Neural progenitor cell (in vitro differentiated cells): ENCODE data around the gene LPCAT3. TPM values are rescaled to one million over a fixed set of nuclear protein-coding genes. Genes with fewer than 3 reads are reported as not detected.

Source experiments
- DNase-seq: peaks from one replicate; pipeline ENCODE4 v3.0.0-alpha.2; 2016; ENCODE audit warnings: low spot score
- H2AFZ ChIP-seq: fragments of 200-600 bp; sonication (generic); replicated peaks from 2 replicates; pipeline ENCODE4 v1.6.1; 2016; ENCODE audit warnings: antibody characterized with exemption
- H3F3A ChIP-seq: fragments of 200-600 bp; sonication (generic); 2 replicates; pipeline ENCODE4 v1.6.1; 2016; ENCODE audit warnings: antibody characterized with exemption, low read depth
- H3K27ac ChIP-seq: fragments of 200-600 bp; sonication (generic); 2 replicates; pipeline ENCODE4 v1.5.1; 2016; ENCODE audit warnings: mild to moderate bottlenecking
- H3K27me3 ChIP-seq: fragments of 200-600 bp; sonication (generic); 2 replicates; pipeline ENCODE4 v1.6.1; 2016; ENCODE audit warnings: mild to moderate bottlenecking, moderate library complexity
- H3K36me3 ChIP-seq: fragments of 200-600 bp; sonication (generic); 2 replicates; pipeline ENCODE4 v1.5.1; 2016
- H3K4me1 ChIP-seq: fragments of 200-600 bp; sonication (generic); 2 replicates; pipeline ENCODE4 v1.6.1; 2016; ENCODE audit warnings: mixed run types
- H3K4me2 ChIP-seq: fragments of 200-600 bp; sonication (generic); 2 replicates; pipeline ENCODE4 v1.6.1; 2016
- H3K4me3 ChIP-seq: fragments of 200-600 bp; sonication (generic); 2 replicates; pipeline ENCODE4 v1.5.1; 2016
- H3K79me2 ChIP-seq: fragments of 200-600 bp; sonication (generic); 2 replicates; pipeline ENCODE4 v1.6.1; 2016; ENCODE audit warnings: low read depth
- H3K9ac ChIP-seq: fragments of 200-600 bp; sonication (generic); 2 replicates; pipeline ENCODE4 v1.6.1; 2016
- H3K9me3 ChIP-seq: fragments of 200-600 bp; sonication (generic); 2 replicates; pipeline ENCODE4 v1.5.1; 2016; ENCODE audit warnings: low read depth
- H4K20me1 ChIP-seq: fragments of 200-600 bp; sonication (generic); 2 replicates; pipeline ENCODE4 v1.6.1; 2016; ENCODE audit warnings: low read depth
- H3K27ac Mint-ChIP-seq: 3 replicates; pipeline ENCODE4 v1.8.0; 2021; ENCODE audit warnings: mixed read lengths
- H3K27me3 Mint-ChIP-seq: 2 replicates; pipeline ENCODE4 v1.8.0; 2022; ENCODE audit warnings: low read depth, mild to moderate bottlenecking, inconsistent platforms, moderate library complexity, mixed read lengths; ENCODE audit not compliant: insufficient read depth
- H3K36me3 Mint-ChIP-seq: 3 replicates; pipeline ENCODE4 v1.8.0; 2021; ENCODE audit warnings: mixed read lengths
- H3K4me1 Mint-ChIP-seq: 3 replicates; pipeline ENCODE4 v1.8.0; 2021; ENCODE audit warnings: mixed read lengths
- H3K4me3 Mint-ChIP-seq: 3 replicates; pipeline ENCODE4 v1.8.0; 2021; ENCODE audit warnings: mild to moderate bottlenecking, moderate library complexity, mixed read lengths
- H3K9me3 Mint-ChIP-seq: 3 replicates; pipeline ENCODE4 v1.8.0; 2020; ENCODE audit warnings: mixed read lengths
- EZH2 ChIP-seq: fragments of 200-600 bp; sonication (generic); IDR thresholded peaks from 2 replicates; pipeline ENCODE4 v1.6.1; 2017; ENCODE audit warnings: antibody characterized with exemption, mild to moderate bottlenecking, moderate library complexity
- EZH2phosphoT487 ChIP-seq: fragments of 200-600 bp; sonication (generic); IDR thresholded peaks from 2 replicates; pipeline ENCODE4 v1.6.1; 2017; ENCODE audit warnings: antibody characterized with exemption
- total RNA-seq: library from RNA; depleted of rRNA; stranded (reverse); fragments of >200 nt; gene quantifications from 2 replicates; pipeline ENCODE4 v1.2.3, GENCODE V29; 2015; ENCODE audit warnings: low replicate concordance
- TF ChIP-seq, protein P1 (sequence below): fragments of 200-600 bp; sonication (generic); IDR thresholded peaks from 2 replicates; pipeline ENCODE4 v1.5.1; 2017; ENCODE audit warnings: antibody characterized with exemption, mild to moderate bottlenecking

Gene LPCAT3
- total RNA-seq, 1 donor from 2014 or later, result 18.1 TPM

DNA sequence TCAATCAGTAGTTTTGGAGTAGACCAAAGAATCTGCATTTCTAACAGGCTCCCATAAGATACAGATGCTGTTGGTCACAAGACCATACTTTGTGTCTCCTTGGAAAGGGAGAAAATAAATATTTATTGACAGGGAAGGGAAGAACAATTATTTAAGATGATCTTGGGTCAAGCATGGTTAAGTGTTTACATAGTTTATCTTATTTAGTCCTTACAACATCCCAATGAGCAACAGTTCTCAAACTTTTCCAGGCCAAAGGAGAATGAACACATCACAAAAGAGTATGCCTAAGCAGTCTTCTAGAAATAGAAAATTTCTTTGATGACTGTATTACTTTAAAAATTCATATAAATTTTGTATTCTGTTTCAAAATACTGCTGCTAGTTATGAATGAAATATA lies 8.8 kb downstream of the LPCAT3 start:
- H3F3A ChIP-seq, result no peaks in the 10 kb centered on the region

GRCh38 chr12:7008864-7009263 lies 9.4 kb downstream of the LPCAT3 start:
- no peak for DNase-seq
- no peaks in the 10 kb centered on the region for H3F3A ChIP-seq
- H3K9ac ChIP-seq, result no peak overlapping the region
- Mint-ChIP-seq H3K4me3 (no peak overlapping the region), H3K27me3 (no peaks in the 10 kb centered on the region), H3K9me3 (no peaks in the 10 kb centered on the region), H3K36me3 (peaks cover 6% of the 10 kb centered on the region), H3K27ac (no peak overlapping the region), H3K4me1 (no peaks in the 10 kb centered on the region)
- no peak overlapping the region for H3K4me3 ChIP-seq
- no peak overlapping the region for H2AFZ ChIP-seq
- TF ChIP-seq EZH2 (no peak), EZH2phosphoT487 (no peak)
- TF ChIP-seq, protein P1, sequence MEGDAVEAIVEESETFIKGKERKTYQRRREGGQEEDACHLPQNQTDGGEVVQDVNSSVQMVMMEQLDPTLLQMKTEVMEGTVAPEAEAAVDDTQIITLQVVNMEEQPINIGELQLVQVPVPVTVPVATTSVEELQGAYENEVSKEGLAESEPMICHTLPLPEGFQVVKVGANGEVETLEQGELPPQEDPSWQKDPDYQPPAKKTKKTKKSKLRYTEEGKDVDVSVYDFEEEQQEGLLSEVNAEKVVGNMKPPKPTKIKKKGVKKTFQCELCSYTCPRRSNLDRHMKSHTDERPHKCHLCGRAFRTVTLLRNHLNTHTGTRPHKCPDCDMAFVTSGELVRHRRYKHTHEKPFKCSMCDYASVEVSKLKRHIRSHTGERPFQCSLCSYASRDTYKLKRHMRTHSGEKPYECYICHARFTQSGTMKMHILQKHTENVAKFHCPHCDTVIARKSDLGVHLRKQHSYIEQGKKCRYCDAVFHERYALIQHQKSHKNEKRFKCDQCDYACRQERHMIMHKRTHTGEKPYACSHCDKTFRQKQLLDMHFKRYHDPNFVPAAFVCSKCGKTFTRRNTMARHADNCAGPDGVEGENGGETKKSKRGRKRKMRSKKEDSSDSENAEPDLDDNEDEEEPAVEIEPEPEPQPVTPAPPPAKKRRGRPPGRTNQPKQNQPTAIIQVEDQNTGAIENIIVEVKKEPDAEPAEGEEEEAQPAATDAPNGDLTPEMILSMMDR, result no peak
- no peaks in the 10 kb centered on the region for H3K36me3 ChIP-seq
- H3K27me3 ChIP-seq, result no peaks in the 10 kb centered on the region
- H3K4me2 ChIP-seq, result no peak overlapping the region
- peaks cover 5% of the 10 kb centered on the region for H3K79me2 ChIP-seq
- no peaks in the 10 kb centered on the region for H4K20me1 ChIP-seq
- no peak overlapping the region for H3K27ac ChIP-seq
- no peaks in the 10 kb centered on the region for H3K9me3 ChIP-seq
- H3K4me1 ChIP-seq, result no peaks in the 10 kb centered on the region

More for the DNA sequence above, 8.8 kb downstream of the LPCAT3 start:
- no peak overlapping the region for H3K4me3 Mint-ChIP-seq
- H3K36me3 Mint-ChIP-seq, result peaks cover 6% of the 10 kb centered on the region
- Histone ChIP-seq H3K9me3 (no peaks in the 10 kb centered on the region), H3K79me2 (peaks cover 9% of the 10 kb centered on the region), H3K4me2 (no peak overlapping the region), H3K4me3 (no peak overlapping the region), H3K4me1 (no peaks in the 10 kb centered on the region), H3K9ac (no peak overlapping the region), H3K36me3 (no peaks in the 10 kb centered on the region), H2AFZ (no peak overlapping the region), H3K27me3 (no peaks in the 10 kb centered on the region), H3K27ac (no peak overlapping the region), H4K20me1 (no peaks in the 10 kb centered on the region)
- TF ChIP-seq EZH2phosphoT487 (no peak), EZH2 (no peak)
- TF ChIP-seq, protein P1, result no peak
- no peaks in the 10 kb centered on the region for H3K4me1 Mint-ChIP-seq
- no peaks in the 10 kb centered on the region for H3K9me3 Mint-ChIP-seq
- DNase-seq, result no peak
- H3K27me3 Mint-ChIP-seq, result no peaks in the 10 kb centered on the region
- no peak overlapping the region for H3K27ac Mint-ChIP-seq

DNA sequence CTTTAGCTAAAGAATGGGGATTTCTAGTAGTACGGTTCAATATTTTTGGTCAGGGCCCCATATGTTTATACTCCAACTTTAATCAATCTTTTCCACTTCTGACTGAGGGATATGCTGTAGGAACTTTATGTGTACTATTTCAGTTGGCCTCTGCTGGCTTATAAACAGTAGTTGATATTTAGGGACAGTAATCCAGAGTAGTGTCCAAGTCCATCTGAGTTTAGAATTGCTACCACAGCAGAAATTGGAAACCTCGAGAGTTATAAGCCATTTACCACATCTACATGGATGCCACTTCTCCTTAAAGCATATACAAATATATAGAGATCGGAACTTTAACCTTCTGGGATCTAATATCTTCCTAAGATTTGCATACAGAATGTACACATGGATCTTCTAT lies 11.6 kb downstream of the LPCAT3 start:
- Mint-ChIP-seq H3K27me3 (peaks cover under 1% of the 10 kb centered on the region), H3K27ac (no peak overlapping the region), H3K4me3 (no peak overlapping the region), H3K36me3 (peaks cover 6% of the 10 kb centered on the region), H3K4me1 (no peaks in the 10 kb centered on the region), H3K9me3 (no peaks in the 10 kb centered on the region)
- no peaks in the 10 kb centered on the region for H3K36me3 ChIP-seq
- no peak overlapping the region for H3K9ac ChIP-seq
- H3K4me3 ChIP-seq, result no peak overlapping the region
- no peaks in the 10 kb centered on the region for H3F3A ChIP-seq
- H3K4me2 ChIP-seq, result no peak overlapping the region
- no peaks in the 10 kb centered on the region for H3K27me3 ChIP-seq
- H3K9me3 ChIP-seq, result no peaks in the 10 kb centered on the region
- DNase-seq, result no peak
- H3K27ac ChIP-seq, result no peak overlapping the region
- H3K4me1 ChIP-seq, result no peaks in the 10 kb centered on the region
- H3K79me2 ChIP-seq, result peaks cover 5% of the 10 kb centered on the region
- TF ChIP-seq EZH2phosphoT487 (no peak), EZH2 (no peak)
- TF ChIP-seq, protein P1, result no peak
- H2AFZ ChIP-seq, result no peak overlapping the region
- H4K20me1 ChIP-seq, result no peaks in the 10 kb centered on the region
